Measurements from ENCODE around the gene SECISBP2L.

The SECISBP2L gene

DNA sequence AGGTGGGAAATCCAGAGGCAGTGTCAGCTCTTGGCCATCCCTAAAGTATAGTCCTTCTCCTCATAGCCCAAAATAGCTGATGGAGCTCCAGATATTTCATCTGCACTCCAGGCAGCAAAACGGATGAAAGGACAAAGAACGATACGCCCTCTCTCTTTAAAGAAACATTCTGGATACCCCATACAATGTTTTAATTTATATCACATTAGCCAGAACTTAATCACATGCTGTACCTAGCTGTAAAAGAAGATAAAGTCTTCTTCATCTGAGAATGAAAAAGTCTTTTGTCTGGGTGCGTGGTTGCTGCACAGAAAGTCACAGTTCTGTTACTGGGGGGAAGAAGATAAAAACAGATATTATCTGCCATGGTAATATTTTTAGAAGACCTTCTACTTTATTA is 78.2 kb downstream of the SECISBP2L start:
- no peaks in the 10 kb centered on the region for H3K9me3 ChIP-seq (ENCODE audit: control insufficient read depth, low read length)
- no peaks in the 10 kb centered on the region for H3K4me1 ChIP-seq (ENCODE audit: control insufficient read depth, insufficient read depth, low read length)
- H3K27ac ChIP-seq (ENCODE audit: insufficient read depth, low read depth, low read length, poor library complexity, severe bottlenecking), result no peak overlapping the region
- 95 to 96% methylated on average over 4 of the region's 4 CpGs for WGBS, 2 experiments
- H3K36me3 ChIP-seq (ENCODE audit: control insufficient read depth, insufficient read depth, low read length), result no peaks in the 10 kb centered on the region
- peaks cover 24% of the 10 kb centered on the region for H3K27me3 ChIP-seq (ENCODE audit: control insufficient read depth, insufficient read depth, low read length, poor library complexity, severe bottlenecking)
- H3K4me3 ChIP-seq (ENCODE audit: insufficient read depth, low read depth, low read length), result no peak overlapping the region

DNA sequence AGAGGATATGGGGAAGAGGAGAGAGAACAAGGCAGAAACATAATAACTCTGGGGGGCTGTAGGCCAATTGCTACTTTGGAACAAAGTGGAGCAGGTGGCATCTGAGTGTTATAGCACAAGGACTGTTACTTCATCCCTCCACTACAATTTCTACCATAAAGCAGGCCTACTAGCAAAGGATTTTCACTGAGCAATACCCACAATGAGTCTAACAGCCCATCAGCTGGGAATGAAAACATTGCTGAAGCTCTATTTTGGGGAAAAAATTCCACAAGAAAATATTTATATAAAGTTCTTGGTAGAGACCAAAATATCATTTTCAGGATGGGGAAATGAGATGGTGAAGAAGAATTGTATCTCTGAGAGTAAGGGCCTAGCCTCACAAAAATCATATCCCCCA is 78.9 kb downstream of the SECISBP2L start:
- Histone ChIP-seq H3K4me3 (ENCODE audit: insufficient read depth, low read depth, low read length) (no peak overlapping the region), H3K36me3 (ENCODE audit: control insufficient read depth, insufficient read depth, low read length) (no peaks in the 10 kb centered on the region), H3K4me1 (ENCODE audit: control insufficient read depth, insufficient read depth, low read length) (no peaks in the 10 kb centered on the region), H3K27ac (ENCODE audit: insufficient read depth, low read depth, low read length, poor library complexity, severe bottlenecking) (no peak overlapping the region), H3K27me3 (ENCODE audit: control insufficient read depth, insufficient read depth, low read length, poor library complexity, severe bottlenecking) (peaks cover 31% of the 10 kb centered on the region), H3K9me3 (ENCODE audit: control insufficient read depth, low read length) (no peaks in the 10 kb centered on the region)

DNA sequence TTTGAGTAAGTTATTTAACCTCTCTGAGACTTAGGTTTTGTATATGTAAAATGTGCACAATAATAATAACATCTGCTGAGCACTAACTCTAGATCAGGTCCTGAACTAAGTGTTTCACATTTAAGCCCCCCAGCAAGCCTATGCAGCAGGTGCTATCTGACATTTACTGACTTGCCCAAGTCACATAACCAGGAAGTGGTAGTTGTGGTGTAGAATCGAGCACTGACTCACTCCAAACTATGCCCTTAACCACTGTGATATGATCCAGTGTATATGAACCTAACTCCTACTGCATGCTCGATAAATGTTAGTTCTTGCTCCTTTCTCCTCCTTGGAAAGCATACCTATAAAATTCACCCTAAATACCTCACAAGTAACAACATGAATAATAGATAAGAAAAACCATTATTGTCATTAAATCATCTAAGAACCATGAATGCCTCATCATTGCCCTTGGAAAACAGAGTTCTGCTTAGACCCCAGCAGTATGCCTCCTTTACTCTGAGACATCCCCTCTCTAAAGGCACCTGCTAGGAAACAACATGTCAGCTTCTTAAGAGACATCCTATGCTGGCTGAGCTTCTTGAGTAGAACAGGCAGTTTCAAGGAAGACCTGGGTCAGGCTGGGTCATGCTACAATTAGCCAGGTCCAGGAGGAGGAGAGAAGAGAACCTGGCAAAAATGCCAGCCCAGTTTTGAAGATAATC is 79.5 kb downstream of the SECISBP2L start:
- Histone ChIP-seq H3K9me3 (ENCODE audit: control insufficient read depth, low read length) (no peaks in the 10 kb centered on the region), H3K27ac (ENCODE audit: insufficient read depth, low read depth, low read length, poor library complexity, severe bottlenecking) (no peak overlapping the region), H3K27me3 (ENCODE audit: control insufficient read depth, insufficient read depth, low read length, poor library complexity, severe bottlenecking) (peaks cover 37% of the 10 kb centered on the region), H3K36me3 (ENCODE audit: control insufficient read depth, insufficient read depth, low read length) (no peaks in the 10 kb centered on the region), H3K4me3 (ENCODE audit: insufficient read depth, low read depth, low read length) (no peak overlapping the region), H3K4me1 (ENCODE audit: control insufficient read depth, insufficient read depth, low read length) (no peaks in the 10 kb centered on the region)
- WGBS, 2 experiments, result 80 to 84% methylated on average over 2 of the region's 2 CpGs

DNA sequence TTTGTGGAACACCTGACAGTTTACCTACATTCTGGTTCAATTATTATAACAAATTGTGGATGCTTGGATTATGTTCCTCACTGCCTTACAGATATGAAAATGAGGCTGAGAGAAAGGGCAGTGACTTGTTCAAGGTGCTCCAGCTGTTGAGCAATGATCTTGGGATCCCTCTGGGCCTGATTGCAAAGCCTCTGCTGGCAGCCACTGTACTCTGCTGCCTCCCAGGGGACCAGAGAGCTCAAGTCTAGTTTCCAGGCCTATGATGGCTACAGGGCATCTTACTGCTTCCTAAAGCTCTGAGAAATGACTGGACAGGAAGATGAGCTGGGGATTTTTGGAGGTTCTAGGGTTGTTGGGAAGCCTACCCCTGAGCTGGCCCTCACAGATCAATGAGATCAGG is 80.3 kb downstream of the SECISBP2L start:
- no peak overlapping the region for H3K4me3 ChIP-seq (ENCODE audit: insufficient read depth, low read depth, low read length)
- no peaks in the 10 kb centered on the region for H3K36me3 ChIP-seq (ENCODE audit: control insufficient read depth, insufficient read depth, low read length)
- no peaks in the 10 kb centered on the region for H3K4me1 ChIP-seq (ENCODE audit: control insufficient read depth, insufficient read depth, low read length)
- H3K27ac ChIP-seq (ENCODE audit: insufficient read depth, low read depth, low read length, poor library complexity, severe bottlenecking), result no peak overlapping the region
- H3K9me3 ChIP-seq (ENCODE audit: control insufficient read depth, low read length), result no peaks in the 10 kb centered on the region
- peaks cover 44% of the 10 kb centered on the region for H3K27me3 ChIP-seq (ENCODE audit: control insufficient read depth, insufficient read depth, low read length, poor library complexity, severe bottlenecking)

DNA sequence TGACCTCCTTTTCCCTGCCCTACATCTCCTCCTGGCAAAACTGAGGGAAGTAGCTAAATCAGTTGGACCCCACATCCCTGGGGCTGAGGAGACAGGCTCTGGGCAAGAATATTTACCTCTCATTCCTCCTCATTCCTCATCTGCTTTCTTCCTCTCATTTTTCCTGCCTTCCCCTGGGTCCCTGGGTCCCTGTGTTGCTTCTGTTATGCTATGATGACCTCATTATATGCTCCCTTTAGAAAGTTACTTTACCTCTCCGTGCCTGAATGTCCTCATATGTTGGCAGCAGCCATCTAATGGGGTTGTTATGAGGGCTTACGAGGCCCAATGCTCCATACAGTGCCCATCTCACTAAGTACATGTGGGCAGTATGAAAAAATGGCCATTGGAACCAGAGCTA is 81.3 kb downstream of the SECISBP2L start:
- Histone ChIP-seq H3K36me3 (ENCODE audit: control insufficient read depth, insufficient read depth, low read length) (no peaks in the 10 kb centered on the region), H3K4me1 (ENCODE audit: control insufficient read depth, insufficient read depth, low read length) (no peaks in the 10 kb centered on the region), H3K27me3 (ENCODE audit: control insufficient read depth, insufficient read depth, low read length, poor library complexity, severe bottlenecking) (peaks cover 48% of the 10 kb centered on the region), H3K27ac (ENCODE audit: insufficient read depth, low read depth, low read length, poor library complexity, severe bottlenecking) (no peak overlapping the region), H3K9me3 (ENCODE audit: control insufficient read depth, low read length) (no peaks in the 10 kb centered on the region), H3K4me3 (ENCODE audit: insufficient read depth, low read depth, low read length) (no peak overlapping the region)
- WGBS, 2 experiments, result 91 to 93% methylated on average over 2 of the region's 2 CpGs

DNA sequence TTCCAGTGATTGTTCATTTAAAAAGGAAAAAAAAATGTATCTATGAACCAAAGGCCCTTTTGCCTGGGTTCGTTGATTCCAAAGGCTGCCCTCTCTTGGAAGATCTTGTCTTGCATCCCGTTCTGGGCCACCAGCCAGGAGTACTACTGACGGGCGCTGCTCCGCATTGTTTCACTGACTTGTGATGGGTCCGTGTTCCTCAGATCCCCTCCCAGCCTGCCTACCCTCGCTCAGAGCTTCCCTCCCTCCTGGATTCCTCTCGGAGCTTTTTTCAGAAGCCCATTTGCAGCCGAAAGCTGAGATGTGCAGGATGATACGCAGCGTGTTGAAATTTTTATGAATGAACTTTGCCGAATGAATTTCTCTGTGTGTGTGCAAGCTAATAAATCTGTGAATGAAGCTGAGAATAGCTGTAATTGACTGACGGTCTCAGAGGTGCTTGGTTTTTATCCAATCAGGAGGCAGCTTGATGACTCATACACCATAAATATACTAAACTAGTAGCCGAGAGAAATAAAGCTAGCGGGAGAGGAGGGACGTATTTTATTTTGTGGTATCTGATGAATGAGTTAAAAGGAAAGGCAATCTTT is 82.6 kb downstream of the SECISBP2L start, which contains the start of gene SHC4:
TSS of gene SHC4 (minus strand) at position 396 of the 590 bp plus-strand sequence. CDS start 904 bp downstream, outside the sequence.
- H3K27me3 ChIP-seq (ENCODE audit: control insufficient read depth, insufficient read depth, low read length, poor library complexity, severe bottlenecking), result peaks cover 49% of the 10 kb centered on the region
- H3K27ac ChIP-seq (ENCODE audit: insufficient read depth, low read depth, low read length, poor library complexity, severe bottlenecking), result no peak within 1 kb of the TSS
- H3K9me3 ChIP-seq (ENCODE audit: control insufficient read depth, low read length), result no peaks in the 10 kb centered on the region
- H3K36me3 ChIP-seq (ENCODE audit: control insufficient read depth, insufficient read depth, low read length), result no peaks in the 10 kb centered on the region
- peak within 1 kb of the TSS; percentile 48 for H3K4me3 ChIP-seq (ENCODE audit: insufficient read depth, low read depth, low read length)
- 0 to 2% methylated on average over 15 to 16 of the region's 16 CpGs for WGBS, 2 experiments
- no peaks in the 10 kb centered on the region for H3K4me1 ChIP-seq (ENCODE audit: control insufficient read depth, insufficient read depth, low read length)

DNA sequence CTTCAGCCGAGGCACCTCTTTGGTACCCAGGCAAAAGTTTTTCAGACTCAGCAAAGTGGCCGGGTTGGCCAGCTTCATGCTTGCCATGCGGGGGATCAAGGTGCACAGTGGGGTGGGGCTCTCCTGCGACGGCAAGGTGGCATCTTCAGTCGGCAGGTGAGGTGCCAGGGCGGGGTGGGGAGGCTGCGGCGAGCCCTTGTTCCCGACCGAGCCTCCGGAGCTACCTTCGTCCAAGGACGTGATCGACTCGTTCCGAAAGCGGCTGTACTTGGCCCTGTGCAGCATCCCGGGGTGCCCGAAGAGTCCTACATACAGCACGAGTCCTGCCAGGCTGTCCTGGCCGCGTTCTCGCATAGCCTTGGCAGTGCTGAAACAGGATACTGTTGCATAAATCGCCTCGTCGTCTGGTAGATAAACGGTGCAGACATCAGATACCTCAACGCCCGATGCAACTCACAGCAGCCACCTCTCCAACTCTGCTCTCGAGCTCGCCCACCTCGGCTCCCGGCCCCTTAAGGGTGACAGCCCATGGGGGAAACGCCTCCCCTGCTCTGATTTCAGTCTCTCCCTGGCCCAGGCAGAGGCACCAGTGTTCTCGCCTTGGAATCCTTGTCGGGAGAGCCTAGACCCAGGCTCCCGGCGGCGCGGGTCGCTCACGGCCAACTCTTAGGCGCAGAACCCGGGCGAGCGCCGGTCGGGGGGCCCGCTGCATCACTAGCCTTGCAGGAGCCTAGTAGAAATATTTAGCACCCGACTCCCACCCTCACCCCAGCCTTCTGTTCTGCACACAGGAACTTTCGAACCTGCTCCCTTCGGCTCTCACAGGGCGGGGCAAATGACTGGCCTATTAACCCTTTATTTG is 83.4 kb downstream of the SECISBP2L start:
- WGBS, 2 experiments, result 6 to 7% methylated on average over 53 to 54 of the region's 54 CpGs
- Histone ChIP-seq H3K36me3 (ENCODE audit: control insufficient read depth, insufficient read depth, low read length) (no peaks in the 10 kb centered on the region), H3K27me3 (ENCODE audit: control insufficient read depth, insufficient read depth, low read length, poor library complexity, severe bottlenecking) (peaks cover 49% of the 10 kb centered on the region), H3K9me3 (ENCODE audit: control insufficient read depth, low read length) (no peaks in the 10 kb centered on the region), H3K4me3 (ENCODE audit: insufficient read depth, low read depth, low read length) (peak overlapping the region; percentile 48), H3K4me1 (ENCODE audit: control insufficient read depth, insufficient read depth, low read length) (no peaks in the 10 kb centered on the region), H3K27ac (ENCODE audit: insufficient read depth, low read depth, low read length, poor library complexity, severe bottlenecking) (no peak overlapping the region)

DNA sequence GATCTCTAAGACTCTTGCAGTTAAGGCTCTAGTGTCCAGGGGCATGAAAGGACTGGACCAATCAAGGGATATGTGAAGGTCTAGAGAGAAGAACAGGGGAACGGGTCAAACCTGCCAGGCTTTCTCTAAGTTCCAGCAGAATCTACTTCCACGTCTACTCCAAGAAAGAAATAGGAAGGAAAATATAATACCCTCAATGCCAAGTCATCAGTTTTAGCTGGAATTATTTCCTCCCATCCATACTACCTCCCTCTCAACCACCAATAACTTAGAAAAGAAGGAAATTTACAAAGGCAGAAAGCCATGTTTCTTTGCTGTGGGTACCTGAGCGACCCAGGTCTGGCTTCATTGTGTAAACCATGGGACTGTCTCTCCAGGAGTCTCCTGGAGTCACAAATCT is 90.3 kb downstream of the SECISBP2L start:
- Histone ChIP-seq H3K9me3 (ENCODE audit: control insufficient read depth, low read length) (no peaks in the 10 kb centered on the region), H3K36me3 (ENCODE audit: control insufficient read depth, insufficient read depth, low read length) (no peaks in the 10 kb centered on the region), H3K27ac (ENCODE audit: insufficient read depth, low read depth, low read length, poor library complexity, severe bottlenecking) (no peak overlapping the region), H3K4me3 (ENCODE audit: insufficient read depth, low read depth, low read length) (no peak overlapping the region), H3K4me1 (ENCODE audit: control insufficient read depth, insufficient read depth, low read length) (no peaks in the 10 kb centered on the region), H3K27me3 (ENCODE audit: control insufficient read depth, insufficient read depth, low read length, poor library complexity, severe bottlenecking) (peaks cover 4% of the 10 kb centered on the region)
- 84 to 94% methylated on average over 3 of the region's 3 CpGs for WGBS, 2 experiments

DNA sequence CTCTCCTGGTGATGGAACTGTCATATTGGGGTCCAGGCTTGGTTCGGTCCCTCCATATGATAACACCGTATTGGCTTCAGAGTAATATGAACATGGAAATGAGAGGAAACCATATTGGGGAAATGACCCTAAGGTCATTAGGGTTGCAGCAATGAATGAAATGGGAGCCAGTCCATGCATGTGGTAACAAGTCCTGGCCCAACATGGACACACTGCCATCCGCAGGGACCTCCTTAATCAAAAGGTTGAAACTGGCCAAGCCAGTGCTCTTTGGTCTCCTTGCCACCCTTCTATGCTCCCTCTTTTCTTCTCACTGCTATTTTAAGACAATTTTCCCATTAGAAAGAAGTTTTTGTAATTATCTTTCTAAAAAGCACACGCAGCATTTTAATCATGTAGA is 90.9 kb downstream of the SECISBP2L start:
- H3K36me3 ChIP-seq (ENCODE audit: control insufficient read depth, insufficient read depth, low read length), result no peaks in the 10 kb centered on the region
- no peaks in the 10 kb centered on the region for H3K9me3 ChIP-seq (ENCODE audit: control insufficient read depth, low read length)
- H3K4me3 ChIP-seq (ENCODE audit: insufficient read depth, low read depth, low read length), result no peak overlapping the region
- H3K27me3 ChIP-seq (ENCODE audit: control insufficient read depth, insufficient read depth, low read length, poor library complexity, severe bottlenecking), result peaks cover 4% of the 10 kb centered on the region
- H3K27ac ChIP-seq (ENCODE audit: insufficient read depth, low read depth, low read length, poor library complexity, severe bottlenecking), result no peak overlapping the region
- no peaks in the 10 kb centered on the region for H3K4me1 ChIP-seq (ENCODE audit: control insufficient read depth, insufficient read depth, low read length)
- 97 to 98% methylated on average over 4 of the region's 4 CpGs for WGBS, 2 experiments

DNA sequence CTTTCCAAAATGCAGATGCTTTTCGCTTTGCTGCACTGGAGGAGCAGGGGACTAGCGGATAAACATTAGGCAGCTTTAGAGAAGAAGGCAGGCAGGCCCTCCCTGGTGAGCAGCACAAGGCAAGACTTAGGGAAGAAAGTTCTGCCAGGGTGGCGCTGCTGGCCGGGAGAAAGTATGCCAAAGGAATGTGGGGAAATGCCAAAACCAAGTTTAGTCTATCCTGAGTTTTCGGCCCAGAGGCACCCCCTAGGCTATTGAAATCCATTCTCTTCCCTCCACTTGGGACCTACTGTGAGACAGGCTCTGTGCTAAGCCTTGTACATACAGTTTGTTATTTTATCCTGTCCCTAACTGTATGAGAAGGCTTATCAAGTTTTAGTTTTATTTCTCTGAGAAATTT is 91.7 kb downstream of the SECISBP2L start:
- Histone ChIP-seq H3K36me3 (ENCODE audit: control insufficient read depth, insufficient read depth, low read length) (no peaks in the 10 kb centered on the region), H3K9me3 (ENCODE audit: control insufficient read depth, low read length) (no peaks in the 10 kb centered on the region), H3K4me3 (ENCODE audit: insufficient read depth, low read depth, low read length) (no peak overlapping the region), H3K27ac (ENCODE audit: insufficient read depth, low read depth, low read length, poor library complexity, severe bottlenecking) (no peak overlapping the region), H3K4me1 (ENCODE audit: control insufficient read depth, insufficient read depth, low read length) (no peaks in the 10 kb centered on the region), H3K27me3 (ENCODE audit: control insufficient read depth, insufficient read depth, low read length, poor library complexity, severe bottlenecking) (no peaks in the 10 kb centered on the region)
- WGBS, 2 experiments, result 64 to 69% methylated on average over 5 of the region's 5 CpGs
